Measurements from ENCODE around the gene AADACL4.
"Not testable (repeated sequence)": the region's sequence is repeated elsewhere in the genome, so short reads cannot be mapped to it uniquely, and the experiment has no call there.

Gene AADACL4

GRCh38 chr1:12662556-12662955 lies 18.7 kb downstream of the AADACL4 start:
- TF ChIP-seq, protein P1, sequence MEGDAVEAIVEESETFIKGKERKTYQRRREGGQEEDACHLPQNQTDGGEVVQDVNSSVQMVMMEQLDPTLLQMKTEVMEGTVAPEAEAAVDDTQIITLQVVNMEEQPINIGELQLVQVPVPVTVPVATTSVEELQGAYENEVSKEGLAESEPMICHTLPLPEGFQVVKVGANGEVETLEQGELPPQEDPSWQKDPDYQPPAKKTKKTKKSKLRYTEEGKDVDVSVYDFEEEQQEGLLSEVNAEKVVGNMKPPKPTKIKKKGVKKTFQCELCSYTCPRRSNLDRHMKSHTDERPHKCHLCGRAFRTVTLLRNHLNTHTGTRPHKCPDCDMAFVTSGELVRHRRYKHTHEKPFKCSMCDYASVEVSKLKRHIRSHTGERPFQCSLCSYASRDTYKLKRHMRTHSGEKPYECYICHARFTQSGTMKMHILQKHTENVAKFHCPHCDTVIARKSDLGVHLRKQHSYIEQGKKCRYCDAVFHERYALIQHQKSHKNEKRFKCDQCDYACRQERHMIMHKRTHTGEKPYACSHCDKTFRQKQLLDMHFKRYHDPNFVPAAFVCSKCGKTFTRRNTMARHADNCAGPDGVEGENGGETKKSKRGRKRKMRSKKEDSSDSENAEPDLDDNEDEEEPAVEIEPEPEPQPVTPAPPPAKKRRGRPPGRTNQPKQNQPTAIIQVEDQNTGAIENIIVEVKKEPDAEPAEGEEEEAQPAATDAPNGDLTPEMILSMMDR (IDR thresholded peaks at IDR 0.05; ENCODE audit: extremely low read depth, missing control alignments) = no peak
- DNase-seq (ENCODE audit: low spot score) = no peak

DNA sequence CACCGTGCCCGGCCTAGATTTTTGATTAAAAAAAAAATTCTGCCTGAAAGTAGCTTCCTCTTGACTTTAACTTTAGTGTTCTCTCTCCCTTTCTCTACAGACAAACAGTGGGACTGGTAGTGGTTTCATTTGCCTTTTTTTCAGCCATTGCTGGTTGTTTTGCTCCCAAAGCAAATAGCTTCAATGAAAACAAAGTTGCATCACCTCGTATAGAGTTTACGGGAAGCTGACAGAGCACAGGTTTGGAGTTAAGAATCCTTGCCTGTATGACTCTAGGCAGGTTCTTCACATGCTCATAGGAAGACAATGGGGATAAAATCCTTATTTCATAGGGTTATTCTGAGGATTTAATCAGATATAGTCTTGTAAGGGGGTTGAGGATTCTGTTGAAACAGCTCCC lies 21.6 kb downstream of the AADACL4 start:
- no peak for DNase-seq (ENCODE audit: low spot score)
- TF ChIP-seq, protein P1 (IDR thresholded peaks at IDR 0.05; ENCODE audit: extremely low read depth, missing control alignments) = no peak

DNA sequence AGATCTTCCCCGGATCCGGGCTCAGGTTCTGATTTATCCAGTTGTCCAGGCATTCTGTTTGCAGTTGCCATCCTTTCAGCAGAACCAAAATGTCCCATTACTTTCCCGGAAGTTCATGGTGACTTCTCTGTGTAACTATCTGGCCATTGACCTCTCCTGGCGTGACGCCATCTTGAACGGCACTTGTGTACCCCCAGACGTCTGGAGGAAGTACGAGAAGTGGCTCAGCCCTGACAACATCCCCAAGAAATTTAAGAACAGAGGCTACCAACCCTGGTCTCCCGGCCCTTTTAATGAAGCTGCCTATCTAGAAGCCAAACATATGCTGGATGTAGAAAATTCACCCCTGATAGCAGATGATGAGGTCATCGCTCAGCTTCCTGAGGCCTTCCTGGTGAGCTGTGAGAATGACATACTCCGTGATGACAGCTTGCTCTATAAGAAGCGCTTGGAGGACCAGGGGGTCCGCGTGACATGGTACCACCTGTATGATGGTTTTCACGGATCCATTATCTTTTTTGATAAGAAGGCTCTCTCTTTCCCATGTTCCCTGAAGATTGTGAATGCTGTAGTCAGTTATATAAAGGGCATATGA lies 22.4 kb downstream of the AADACL4 start:
- DNase-seq (ENCODE audit: low spot score) = no peak
- TF ChIP-seq, protein P1 (IDR thresholded peaks at IDR 0.05; ENCODE audit: extremely low read depth, missing control alignments) = no peak

GRCh38 chr1:12669529-12670068 lies 25.7 kb downstream of the AADACL4 start:
- DNase-seq (ENCODE audit: low spot score) = no peak
- TF ChIP-seq, protein P1 (IDR thresholded peaks at IDR 0.05; ENCODE audit: extremely low read depth, missing control alignments) = no peak

- TF ChIP-seq, protein P1 (IDR thresholded peaks at IDR 0.05; ENCODE audit: extremely low read depth, missing control alignments) = no peak
- DNase-seq (ENCODE audit: low spot score) = no peak
These were observed 30.5 kb downstream of the AADACL4 start for GRCh38 chr1:12674358-12674757.

DNA sequence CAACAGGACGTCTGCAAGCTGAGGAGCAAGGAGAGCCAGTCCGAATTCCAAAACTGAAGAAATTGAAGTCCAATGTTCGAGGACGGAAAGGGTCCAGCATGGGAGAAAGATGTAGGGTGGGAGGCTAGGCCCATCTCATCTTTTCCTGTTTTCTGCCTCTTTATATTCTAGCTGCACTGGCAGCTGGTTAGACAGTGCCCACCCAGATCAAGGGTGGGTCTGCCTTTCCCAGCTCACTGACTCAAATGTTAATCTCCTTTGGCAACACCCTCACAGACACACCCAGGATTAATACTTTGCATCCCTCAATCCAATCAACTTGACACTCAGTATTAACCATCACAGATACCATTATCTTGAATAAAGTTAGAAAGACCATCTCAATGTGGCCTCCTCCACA lies 32.2 kb downstream of the AADACL4 start:
- not testable (repeated sequence) for DNase-seq (ENCODE audit: low spot score)

DNA sequence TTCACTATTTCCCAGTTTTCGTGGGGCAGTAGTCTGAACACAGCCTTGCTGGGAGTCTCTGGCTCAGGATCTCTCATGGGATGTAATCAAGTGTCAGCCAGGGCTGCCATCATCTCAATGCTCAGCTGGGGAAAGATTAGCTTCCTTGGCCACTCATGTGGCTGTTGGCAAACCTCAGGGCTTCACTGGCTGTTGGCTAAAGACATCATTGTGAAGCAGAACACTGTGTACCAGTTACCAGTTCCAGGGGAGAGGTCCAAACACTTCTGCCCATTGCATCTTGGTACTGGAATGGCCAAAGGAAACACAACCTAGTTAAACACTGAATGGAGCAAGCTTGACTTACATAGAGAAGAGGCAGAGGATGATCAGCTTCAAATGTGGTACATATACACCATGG lies 33.7 kb downstream of the AADACL4 start:
- TF ChIP-seq, protein P1 (IDR thresholded peaks at IDR 0.05; ENCODE audit: extremely low read depth, missing control alignments) = no peak
- no peak for DNase-seq (ENCODE audit: low spot score)

DNA sequence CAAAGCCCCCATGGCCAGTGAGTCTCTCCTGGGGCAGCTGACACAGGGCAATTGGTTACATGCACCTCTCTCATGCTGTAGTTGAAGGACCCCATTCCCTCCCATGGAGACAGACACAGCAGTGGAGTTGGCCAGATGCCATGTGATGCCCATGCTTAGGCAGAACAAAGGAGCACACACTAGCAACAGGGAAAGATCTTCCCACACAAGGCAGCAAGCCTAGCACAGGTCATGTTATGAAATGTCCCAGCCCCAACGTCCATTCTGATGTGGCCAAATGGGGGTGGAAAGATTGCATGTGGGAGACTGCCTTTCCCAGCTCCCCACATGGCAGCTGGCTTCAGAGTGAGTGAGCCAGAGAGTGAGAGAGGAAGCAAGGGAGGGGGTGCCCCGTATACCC lies 34.5 kb downstream of the AADACL4 start:
- no peak for DNase-seq (ENCODE audit: low spot score)
- TF ChIP-seq, protein P1 (IDR thresholded peaks at IDR 0.05; ENCODE audit: extremely low read depth, missing control alignments) = no peak

All from GM20000 (cell line).